DMS53 treated with DMSO at 0.1 percent for 48 hours (cell line): Measurements from ENCODE around the gene FGD5.

Source experiments
- DNase-seq: peaks from one replicate; lab custom pipeline; 2025; ENCODE audit not compliant: unreplicated experiment; lab: John Stamatoyannopoulos, UW

Gene FGD5

GRCh38 chr3:14959359-14959943 is 140.7 kb downstream of the FGD5 start:
- no peak for DNase-seq

DNA sequence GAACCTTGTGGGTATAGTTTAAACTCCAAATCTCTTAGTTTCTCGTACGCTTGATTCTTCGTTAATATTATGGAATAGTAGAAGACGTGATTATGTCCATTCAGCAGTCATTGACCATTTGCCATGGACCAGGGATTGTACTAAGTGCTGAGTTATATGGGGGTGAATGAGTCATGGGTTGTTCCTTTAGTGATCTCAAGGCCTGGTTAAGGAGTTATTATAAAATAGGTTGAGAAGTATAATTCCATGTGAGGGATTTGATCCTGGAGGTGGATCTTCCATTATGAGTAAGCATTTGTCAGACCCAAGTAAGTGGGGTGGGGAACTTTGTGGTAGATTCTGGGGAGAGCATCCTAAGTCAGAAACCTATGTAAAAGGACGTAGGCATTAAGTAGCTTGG is 144.0 kb downstream of the FGD5 start:
- DNase-seq: no peak

DNA sequence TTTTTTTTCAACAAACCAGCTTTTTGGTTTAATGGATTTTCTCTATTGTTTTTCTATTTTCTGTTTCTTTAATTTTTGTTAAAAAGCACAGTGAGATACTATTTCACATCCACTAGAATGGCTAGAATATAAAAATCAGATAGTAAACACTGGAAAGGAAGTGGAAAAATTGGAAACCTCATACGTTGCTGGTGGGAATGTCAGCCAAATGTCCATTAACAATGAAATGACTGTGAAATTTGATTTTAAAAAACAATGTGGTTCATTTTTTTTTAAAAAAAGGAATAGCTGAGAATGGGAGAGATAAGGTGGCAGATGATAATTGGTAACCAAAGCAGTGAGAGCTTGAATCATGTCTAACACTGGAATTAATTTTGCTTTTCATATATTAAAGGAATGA is 148.5 kb downstream of the FGD5 start:
- no peak for DNase-seq

GRCh38 chr3:14969671-14970070 is 150.9 kb downstream of the FGD5 start:
- no peak for DNase-seq

- no peak for DNase-seq
Measured at GRCh38 chr3:14976317-14976716, 157.6 kb downstream of the FGD5 start.

DNA sequence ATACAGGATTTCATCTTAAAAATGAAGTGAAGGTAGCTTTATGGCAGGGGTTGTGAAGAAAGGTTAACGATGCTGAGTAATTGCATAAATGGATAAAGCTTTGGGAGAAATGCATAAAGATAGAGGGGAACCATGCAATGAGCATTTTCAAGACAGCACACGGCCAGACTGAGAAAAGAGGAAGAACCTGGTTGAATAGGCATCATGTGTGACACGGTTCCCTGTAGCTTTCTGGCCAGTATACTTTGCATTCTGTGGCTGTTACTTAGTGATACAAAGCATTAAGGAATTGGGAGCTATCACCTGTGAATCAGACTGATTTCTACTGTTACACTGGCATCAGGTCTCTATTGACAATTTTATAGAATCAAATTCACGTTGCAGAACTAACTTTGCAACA is 161.9 kb downstream of the FGD5 start:
- DNase-seq: no peak
